Stimulated activated CD4-positive, alpha-beta T cell treated with anti-CD3 and anti-CD28 coated beads, Interleukin-15, amount 100 ng/mL, for 48 hours (primary cell): Measurements from ENCODE around the gene NUAK1.

Source experiments
- DNase-seq, 2 donors: peaks; one replicate each; pipeline ENCODE4 v3.0.0-alpha.2; 2020; ENCODE audit warnings: low read depth in 2 of 2

The NUAK1 gene

DNA sequence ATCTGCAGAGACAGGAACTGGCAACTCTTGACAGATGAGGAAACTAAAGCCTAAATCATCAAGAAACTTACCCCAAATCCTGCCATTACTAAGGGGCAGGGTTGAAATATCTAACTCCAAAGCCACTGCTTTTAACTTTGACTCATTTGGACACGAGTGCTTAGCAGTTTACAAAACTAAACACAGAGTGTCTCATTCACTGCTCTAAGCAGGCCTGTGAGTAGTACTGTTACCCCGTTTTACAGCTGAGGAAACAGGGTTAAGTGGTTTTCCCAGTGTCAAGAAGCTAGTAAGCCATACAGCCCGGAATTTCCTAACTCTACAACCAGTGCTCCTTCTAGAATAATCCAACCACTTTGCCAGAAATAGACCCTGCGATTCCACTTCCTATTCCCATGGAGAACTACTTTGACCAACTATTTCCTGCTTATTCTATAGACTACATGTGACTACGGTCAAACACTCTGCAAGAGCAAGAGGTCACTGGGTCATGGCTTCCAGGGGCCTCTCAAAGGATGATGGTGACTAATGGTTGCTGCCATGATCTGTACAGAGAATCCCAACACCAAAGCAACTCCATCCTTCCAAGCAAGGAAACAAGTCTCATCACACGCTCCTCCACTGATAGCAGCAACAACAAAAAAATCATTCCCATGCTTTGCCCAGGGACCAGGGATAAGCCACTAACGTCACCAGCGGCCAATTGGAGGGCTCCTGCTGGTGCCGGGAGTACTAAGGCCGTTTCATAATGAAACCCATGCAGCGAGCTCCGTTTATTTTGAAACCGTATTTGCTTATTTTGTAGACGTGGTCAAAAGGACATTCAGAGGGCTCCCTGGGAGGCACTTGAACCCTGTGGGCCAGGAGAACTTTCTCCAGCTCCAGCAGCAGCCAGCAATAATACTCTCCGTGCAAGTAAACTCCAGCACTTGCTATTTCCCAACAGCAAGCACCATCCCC, 56.3 kb downstream of the NUAK1 start:
- no peak for DNase-seq

DNA sequence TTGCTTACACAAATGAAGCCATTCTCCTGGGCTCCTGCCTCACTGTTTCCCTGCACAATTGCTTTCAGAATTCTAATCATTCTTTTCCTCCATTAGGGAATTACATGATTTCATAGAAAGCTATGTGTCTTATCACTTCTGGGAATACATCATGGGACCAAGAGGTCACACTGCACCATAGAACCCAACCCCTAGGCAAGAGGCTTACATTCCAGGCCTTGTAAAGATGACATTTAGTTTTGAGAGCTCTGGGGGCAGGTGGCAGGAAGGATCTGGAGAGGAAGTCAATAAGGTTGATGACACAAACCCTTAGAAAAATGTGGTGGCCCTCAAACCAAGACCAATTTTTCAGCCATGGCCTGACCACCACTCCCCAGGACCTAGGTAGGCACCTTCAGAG, 57.1 kb downstream of the NUAK1 start:
- DNase-seq: no peak

DNA sequence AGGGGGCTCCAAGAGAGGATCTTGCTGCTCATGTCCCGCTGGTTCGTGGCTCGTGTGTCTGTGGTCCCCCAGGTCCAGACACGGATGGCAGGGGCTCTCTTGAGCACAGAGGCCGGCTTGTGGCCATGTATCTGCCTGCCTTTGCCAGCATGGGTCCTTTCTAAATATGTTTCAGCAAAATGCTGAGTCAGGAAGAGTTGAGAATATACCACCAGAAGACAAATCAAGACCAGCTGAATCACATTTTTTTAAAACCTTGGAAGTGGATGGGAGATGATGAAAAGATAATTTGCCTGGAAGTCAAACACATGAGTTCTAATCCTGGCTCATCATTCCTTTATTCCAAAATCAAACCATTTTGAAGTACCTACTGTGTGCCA, 58.0 kb downstream of the NUAK1 start:
- no peak for DNase-seq

DNA sequence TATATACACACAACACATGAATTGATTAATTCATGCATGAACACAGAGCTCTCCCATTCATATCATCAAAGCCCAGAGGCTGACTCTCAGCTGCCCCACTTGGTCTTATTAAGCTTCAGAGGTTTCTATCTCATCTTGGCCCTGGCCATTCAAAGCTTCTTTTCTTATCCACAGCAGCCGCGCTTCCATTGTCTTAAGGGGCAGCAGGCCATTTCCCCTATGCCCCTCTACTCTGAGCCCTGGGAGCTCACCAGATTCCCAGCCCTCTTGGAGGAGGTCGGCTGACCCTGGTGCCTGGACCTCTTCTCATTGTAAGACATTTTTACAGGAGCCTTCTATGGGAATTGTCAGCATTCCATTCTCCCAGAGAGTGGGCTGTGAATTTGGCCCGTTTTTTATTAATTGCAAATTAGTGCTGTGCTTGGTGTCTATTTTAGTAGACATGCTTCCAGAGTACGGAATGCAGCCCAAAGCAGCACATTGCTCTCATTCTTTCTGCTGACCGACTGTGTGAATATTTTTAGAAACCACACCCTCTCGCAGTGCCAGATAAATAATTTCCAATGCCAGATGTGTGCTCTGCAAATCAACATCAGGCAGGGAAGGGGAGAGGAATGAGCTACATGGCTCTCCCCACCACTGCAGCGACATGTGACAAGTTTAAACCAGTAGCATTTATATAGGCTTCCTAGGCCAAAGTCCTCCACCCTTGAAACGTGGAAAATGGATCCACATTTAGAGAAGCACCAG, 58.5 kb downstream of the NUAK1 start:
- no peak for DNase-seq

DNA sequence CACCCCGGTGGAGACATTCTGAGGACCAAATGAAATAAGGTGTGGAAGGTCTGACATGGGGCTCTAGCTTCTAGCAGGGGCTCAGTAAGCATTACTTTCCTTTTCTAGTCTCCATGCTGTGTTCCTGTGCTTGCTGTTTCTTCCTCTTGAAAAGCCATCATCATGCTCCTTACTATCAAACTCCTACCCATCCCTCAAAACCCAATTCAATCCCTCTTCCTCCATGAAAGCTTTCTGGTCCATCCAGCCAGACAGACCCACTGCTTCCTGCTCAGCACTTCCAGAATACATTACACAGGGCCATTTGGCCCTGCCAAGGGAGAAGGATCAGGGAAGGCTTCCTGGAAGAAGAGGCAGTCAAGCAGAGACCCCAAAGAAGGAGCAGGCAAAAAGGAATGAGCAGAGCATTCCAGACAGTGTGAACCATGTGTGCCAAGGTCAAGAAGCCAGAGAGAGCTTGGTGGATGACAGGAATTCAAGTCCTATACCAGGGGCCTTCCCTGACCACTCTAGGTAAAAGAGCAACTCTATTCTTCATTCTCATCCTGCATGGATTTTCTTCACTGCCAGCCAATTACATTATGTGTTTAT, 59.5 kb downstream of the NUAK1 start:
- no peak for DNase-seq

DNA sequence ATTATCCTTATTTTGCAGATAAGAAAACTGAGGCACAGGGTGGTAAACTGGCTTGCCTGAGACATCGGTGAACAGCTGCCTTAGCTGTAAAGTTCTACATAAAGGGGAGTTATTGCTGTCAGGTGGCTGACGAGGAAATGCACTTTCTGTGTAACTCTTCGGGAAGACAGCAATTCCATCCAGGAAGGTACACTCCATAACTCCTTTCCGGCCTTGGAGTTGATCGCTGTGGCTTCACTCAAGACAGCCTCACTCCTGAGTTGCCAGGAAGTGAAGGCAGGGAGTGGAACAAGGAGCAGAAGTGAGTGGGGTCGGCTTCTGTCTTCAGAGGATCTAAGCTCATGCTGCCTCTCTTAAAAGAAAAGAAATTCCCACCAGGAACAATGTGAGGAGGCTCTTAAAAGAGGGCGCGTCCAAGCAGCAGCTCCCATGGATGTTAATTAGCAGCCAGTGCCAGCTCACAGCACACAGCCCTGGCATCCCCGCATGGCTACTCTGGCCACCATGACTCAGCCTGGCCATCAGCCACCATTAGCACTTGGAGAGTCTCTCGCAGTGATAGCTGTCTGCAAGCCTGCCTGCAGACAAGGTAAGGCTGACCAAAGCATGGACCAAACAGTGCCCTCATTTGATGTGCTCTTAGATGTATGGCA, 60.3 kb downstream of the NUAK1 start:
- DNase-seq: no peak

DNA sequence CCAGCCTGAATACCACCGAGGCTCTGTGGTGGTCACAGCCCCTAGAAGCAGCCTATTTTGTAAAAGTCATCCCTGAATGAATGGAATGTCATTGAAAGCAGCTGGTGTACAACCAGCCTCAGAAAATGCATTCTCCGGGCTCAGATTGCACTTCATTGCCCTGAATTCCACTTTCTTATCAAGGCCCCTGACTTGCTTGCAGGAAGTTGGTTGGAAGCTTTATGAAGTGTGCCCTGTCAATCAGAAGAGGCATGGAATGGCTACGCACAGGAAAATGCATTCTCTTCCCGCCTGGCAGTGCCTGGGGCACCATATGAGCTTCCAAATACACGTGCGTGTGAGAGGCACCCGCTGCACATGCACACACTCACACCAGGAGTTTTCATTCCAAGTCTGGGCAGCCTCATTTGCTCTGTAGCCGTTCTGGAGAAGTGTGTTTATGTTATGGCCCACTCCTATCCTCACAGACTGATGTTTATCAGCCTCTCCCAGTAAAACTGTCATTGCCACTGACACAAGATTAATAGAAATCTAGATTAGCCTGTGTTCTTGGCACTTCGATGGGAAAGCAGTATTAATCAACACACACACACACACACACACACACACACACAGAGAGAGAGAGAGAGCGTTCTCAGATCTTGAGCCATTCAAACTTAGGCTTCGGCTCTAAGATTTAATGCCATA, 63.9 kb downstream of the NUAK1 start:
- no peak for DNase-seq

DNA sequence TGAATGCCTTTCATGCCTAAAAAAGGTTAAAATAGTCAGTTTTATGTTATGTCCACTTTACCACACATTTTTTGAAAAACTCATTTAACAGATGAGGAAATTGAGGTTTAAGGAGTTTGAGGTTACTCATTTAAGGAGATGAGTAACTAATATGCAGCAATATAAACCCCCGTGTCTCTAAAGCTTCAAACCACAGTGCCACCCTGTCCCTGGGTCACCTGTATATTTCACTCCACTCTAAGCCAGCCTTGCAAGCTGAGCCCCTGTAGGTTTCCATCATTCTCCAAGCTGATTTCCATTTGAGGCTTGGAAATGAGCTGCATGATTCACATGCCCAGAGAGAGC, 64.4 kb downstream of the NUAK1 start:
- no peak for DNase-seq

DNA sequence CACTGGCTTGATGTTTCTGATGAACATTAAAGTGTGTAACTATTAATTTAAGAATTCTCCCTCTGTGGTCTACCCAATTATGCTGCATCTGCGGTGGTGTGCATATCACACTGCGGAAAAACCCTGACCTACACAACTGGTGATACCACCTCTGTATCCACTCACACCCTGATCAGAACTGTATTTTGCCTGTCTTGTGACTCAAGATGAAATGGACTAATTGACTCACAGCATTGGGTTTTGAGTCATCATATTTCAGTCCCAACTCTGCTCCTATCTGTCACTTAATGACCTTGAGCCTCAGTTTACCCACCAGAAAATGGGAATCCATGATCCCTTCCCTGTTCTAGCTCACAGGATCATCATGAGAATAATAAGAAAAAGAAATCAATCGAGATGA, 65.6 kb downstream of the NUAK1 start:
- DNase-seq: no peak

DNA sequence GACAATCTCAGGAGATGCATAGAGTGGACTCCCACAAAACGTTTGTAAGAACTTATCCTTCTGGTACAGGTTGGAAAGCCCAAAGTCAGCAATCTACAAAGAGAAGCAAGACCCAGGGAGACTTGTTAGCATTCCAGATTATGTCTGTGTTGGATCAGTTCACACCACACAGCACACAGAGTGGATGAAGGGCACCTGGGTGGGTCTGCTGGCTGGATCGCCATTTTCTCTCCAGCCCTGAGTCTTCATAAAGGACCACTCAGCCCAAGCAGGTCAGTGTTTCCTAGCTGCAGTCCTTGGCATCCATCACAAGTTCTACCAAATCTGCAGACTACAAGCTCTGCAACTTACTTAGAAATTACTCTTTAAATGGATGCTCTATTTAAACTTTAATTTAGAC, 66.0 kb downstream of the NUAK1 start:
- DNase-seq: no peak

DNA sequence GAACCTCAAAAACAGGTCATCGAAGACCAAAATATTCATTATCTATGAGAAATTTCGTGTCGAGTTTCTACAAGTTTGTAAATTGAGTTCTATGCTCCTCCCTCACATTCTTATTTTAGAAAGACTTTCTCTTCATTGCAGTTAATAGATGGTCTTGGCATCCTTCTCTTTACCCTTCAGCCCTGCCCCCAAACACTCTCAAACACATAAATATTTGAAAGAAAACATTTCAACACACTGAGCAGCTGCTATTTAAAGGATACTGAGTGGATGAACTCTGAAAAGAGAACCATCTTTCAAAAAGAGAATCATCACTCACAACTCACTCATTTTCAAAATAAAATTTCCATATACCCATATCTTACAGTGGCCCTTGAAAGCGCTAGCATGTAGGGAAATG, 67.1 kb downstream of the NUAK1 start:
- DNase-seq: no peak

DNA sequence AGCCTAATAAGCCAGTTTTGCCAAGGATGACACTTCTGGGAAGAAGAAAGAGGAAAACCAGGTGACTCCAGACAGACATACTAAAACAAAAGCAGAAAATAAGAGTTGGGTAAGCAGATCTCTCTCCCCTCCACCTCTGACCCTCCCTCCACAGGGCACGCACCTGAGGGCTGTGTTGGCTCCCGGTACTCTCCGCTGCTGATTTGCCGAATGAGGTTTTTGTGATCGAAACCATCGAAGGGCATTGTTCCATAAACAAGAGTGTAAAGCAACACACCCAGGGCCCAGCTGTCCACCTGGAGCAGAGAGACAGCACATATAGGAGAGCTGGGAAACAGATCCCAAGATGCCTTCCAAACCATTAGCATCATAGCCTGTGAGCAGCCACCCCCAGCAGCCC, 68.1 kb downstream of the NUAK1 start:
- DNase-seq: no peak

DNA sequence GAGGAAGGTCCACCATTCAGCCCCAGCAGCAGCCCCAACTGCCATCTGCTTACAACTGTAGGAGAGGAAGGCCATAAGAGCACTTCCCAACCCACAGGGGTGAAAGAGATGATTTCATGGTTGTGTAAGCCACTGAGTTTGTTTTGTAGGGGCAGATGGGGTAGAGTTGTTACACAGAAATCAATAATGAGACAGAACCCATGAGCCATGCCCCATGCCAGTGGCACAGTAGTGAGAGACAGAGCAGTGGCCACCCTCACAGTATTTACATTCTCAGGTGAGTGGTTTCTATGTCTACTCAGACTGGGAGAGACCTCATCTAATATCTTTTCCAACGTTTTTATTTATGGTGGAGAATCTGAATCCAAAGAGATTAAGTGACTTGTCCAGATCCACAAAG, 68.6 kb downstream of the NUAK1 start:
- no peak for DNase-seq

DNA sequence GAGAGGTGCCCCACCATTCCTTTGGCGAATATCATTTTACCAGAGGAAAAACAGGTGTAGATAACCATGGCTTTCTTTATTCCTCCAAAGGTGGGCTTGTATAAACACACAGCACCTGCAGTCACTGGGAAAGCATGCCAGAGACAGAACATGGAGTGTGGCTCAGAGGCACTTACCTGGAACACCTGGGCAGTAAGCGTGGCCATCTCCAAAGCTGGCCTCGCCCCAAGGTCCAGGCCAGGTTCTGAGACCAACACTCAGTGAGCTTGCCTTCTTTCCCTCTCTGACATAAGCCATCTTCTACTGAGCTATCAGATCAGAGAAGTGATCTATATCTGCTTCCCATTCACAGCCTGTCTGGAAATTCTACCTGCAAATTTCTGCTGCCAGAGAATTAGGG, 70.5 kb downstream of the NUAK1 start:
- no peak for DNase-seq

DNA sequence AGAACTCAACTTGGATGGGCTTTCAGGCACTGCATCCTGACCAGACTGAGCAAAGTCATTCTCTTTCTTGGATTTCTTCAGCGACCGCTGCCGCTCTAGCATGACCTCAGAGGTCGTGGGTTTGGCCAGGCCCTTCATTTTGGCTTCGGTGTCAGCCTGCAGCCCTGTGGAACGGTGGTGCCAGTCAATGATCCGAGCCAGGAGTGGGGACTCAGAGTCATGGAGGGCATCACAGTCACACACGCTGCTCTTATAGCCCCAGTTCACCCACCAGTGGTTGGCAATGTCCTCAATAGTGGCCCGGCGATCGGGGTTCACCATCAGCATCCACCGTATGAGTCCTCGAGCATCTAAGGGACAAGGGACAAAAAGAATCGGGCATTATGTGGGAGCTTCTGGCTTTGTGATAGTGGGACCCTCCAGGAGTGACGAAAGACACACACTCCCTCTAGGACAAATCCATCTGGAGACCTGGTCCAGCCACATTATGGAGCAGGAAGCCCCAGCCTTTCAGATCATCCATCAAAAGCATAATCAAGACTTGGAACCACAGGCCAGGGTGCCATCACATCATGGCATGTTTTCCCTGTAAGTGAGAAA, 71.0 kb downstream of the NUAK1 start:
- DNase-seq: no peak

DNA sequence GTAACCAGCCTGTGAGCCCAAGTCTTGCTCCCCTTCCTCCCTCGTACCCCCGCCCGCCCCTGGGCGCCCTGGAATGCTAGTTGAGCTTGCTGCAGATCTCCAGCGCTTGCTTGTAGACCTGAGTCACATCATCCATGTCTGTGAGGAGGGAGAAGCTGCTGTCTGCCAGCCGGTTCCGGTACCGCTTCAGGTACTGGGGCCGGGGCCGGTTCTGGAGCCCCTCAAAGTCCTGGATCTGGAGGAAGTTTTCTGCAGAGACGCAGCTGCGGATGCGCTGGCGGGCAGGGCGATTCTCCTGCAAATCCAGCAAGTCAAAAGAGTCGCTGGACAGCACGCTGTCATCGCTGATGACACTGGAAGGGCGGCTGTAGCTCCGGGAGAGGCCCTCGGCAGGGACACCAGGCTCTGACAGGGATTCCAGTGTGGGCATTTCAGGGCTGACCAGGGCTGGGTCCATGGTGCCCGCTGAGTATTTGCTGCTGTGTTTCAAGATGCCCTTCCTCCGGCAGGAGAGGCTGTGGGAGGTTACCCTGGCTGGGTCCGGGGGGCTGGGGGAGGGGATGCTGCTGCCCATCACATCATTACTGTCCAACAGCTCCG, 71.9 kb downstream of the NUAK1 start:
- DNase-seq: no peak

DNA sequence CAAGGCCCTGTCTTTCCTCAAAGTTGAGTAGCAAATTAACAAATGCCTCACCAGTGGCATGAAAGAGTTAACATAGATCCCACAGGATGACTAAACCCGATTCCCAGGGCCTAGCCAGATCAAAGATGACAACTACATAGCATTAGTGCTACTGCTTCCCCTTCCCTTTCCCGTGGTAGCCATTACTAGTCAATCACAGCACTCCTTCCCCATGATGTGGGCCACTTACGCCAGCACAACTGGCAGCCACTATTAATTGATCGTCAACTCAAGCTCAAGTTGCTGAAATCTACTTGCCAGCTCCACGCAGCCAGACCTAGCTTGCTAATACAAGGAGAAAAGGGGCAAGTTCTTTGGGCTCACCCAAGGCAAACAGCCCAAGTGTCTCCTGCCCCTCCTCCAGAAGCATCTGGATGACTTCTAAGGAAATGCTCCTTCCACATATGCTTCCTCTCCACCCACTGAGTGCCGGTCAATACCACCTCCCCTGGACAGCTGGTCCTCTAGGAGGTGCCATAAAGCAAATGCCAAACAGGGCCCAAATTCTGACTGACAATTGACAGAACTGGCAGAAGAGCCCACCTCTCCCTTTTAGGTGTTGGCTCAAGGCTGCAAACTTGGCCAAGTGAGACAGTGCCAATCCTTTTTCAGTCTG, 72.6 kb downstream of the NUAK1 start:
- no peak for DNase-seq

DNA sequence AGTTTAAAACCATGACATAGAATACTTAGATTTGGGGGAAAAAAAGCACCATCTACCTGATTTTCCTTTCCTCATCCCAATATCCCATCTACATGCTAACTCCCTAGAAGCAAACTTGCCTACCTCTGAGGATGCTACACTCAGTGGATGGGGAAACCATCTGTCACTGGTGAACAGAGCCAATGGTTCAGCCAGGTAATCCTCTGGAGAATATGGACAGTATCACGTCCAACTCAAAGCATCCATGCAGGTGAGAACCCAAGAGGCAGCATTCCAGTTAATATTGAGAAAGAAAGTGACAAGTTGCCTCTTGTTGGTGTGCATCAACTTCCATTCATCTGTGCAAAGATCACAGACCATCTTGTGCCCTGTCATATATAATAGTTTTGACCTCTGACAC, 73.2 kb downstream of the NUAK1 start:
- DNase-seq: no peak

DNA sequence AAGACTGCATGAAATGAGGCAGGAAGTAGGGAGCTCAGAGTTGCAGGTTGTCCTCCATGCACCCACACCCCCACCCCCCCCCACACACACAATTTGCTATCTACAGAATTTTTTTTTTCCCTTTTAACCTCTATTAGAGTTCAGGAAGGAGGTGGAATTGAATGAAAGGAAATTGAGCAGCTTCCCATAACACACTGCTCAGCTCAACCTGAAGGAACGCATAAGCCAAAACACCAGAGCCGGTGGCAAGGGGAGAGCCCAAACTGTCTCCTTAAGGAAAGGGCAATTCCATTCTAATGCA, 74.1 kb downstream of the NUAK1 start:
- DNase-seq: no peak

DNA sequence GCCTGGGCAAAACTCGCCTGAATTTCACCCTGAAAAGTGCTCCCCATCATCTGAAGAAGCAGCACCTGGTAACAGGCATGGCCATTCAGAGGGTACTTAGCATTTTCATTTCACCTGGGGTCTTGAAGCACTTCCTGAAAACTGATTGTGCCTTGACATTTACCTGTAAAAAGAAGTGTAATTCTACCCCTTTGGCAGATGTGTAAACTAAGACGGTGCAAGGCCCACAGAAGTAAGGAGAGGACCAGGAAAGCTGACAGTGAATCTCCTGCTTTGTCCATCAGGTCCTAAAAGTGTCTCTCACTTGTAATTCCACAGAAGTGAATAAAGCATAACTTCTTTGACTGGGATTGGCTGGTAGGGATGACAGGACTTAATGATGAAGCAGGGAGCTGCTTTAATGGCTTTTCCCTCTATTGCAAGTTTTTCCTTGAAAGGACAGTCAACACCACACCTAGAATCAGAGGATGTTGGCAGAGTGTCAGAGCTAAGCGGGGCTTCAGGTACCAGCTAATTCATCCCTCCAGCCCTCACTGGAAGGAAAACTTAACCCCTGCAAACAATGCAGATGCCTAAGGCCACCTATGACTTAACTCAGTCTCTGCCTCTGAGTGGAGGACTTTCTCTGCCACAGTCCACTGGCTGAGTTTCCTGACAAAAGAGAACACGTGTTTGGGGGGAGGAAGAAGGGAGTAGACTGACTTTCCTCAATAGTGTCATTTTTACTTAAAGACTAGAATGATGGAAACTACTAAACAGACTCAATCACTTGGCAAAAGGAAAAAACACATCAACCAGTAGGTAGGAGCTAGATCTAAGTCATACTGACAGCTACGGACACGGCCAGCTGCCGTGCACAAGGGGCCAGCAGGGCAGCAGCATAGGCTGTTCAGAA, 74.7 kb downstream of the NUAK1 start:
- DNase-seq: no peak
